WTC11 (cell line): ENCODE results near the gene SLC10A7.

Experiments
- ATF1 ChIP-seq: sonication (generic); formaldehyde crosslinking; IDR thresholded peaks from 2 replicates; pipeline ENCODE4 v1.8.1; 2023; ENCODE audit warnings: mild to moderate bottlenecking, moderate library complexity, missing genetic modification reagents
- CTCF ChIP-seq: fragments of 200-600 bp; IDR thresholded peaks from 2 replicates; pipeline ENCODE4 v1.8.0; 2022; ENCODE audit warnings: antibody characterized with exemption
- ZNF512 ChIP-seq: sonication (generic); formaldehyde crosslinking; IDR thresholded peaks from 2 replicates; pipeline ENCODE4 v1.8.1; 2022; ENCODE audit warnings: missing genetic modification reagents, borderline replicate concordance

- TF ChIP-seq CTCF (no peak), ATF1 (CRISPR knock-in tag) (no peak), ZNF512 (CRISPR knock-in tag) (no peak)
These were observed 265.9 kb downstream of the SLC10A7 start for GRCh38 chr4:146255874-146256273.
